Skin of body (tissue), 2 donors: ENCODE results near the gene DNM3. TPM values are rescaled to one million over a fixed set of nuclear protein-coding genes. Genes with fewer than 3 reads are reported as not detected.

ENCODE experiments used
- DNase-seq: peaks from one replicate; lab custom pipeline; 2025; lab: John Stamatoyannopoulos, UW
- total RNA-seq: library from RNA; depleted of rRNA; stranded (reverse); fragments of >200 nt; gene quantifications from one replicate; pipeline ENCODE4 v1.2.3, GENCODE V29; 2014

DNM3 gene
- total RNA-seq, 1 donor from 2014 or later, result 5.2 TPM

GRCh38 chr1:172168597-172168872 is 327.2 kb downstream of the DNM3 start:
- no peak for DNase-seq

GRCh38 chr1:172169836-172170235 is 328.5 kb downstream of the DNM3 start:
- DNase-seq, result no peak

GRCh38 chr1:172172352-172172831 is 331.1 kb downstream of the DNM3 start:
- DNase-seq, result no peak

- no peak for DNase-seq
Observed at GRCh38 chr1:172176206-172176605, 334.9 kb downstream of the DNM3 start.

- no peak for DNase-seq
Observed at GRCh38 chr1:172177849-172178248, 336.6 kb downstream of the DNM3 start.

GRCh38 chr1:172178886-172179285 is 337.6 kb downstream of the DNM3 start:
- no peak for DNase-seq

- DNase-seq, result no peak
Observed at GRCh38 chr1:172179918-172180317, 338.6 kb downstream of the DNM3 start.

- peak; percentile 85 for DNase-seq
Observed at GRCh38 chr1:172180501-172181285, 339.4 kb downstream of the DNM3 start.

- peak; percentile 68 for DNase-seq
Observed at GRCh38 chr1:172184506-172185191, 343.4 kb downstream of the DNM3 start.

GRCh38 chr1:172185211-172185610 is 343.9 kb downstream of the DNM3 start:
- peak; percentile 90 for DNase-seq

GRCh38 chr1:172185996-172186395 is 344.7 kb downstream of the DNM3 start:
- DNase-seq, result no peak

GRCh38 chr1:172201572-172201971 is 360.3 kb downstream of the DNM3 start:
- DNase-seq, result no peak

- DNase-seq, result no peak
Observed at GRCh38 chr1:172203135-172203823, 362.0 kb downstream of the DNM3 start.

- DNase-seq, result no peak
Observed at GRCh38 chr1:172203902-172204301, 362.6 kb downstream of the DNM3 start.

GRCh38 chr1:172206256-172206655 is 365.0 kb downstream of the DNM3 start:
- no peak for DNase-seq

GRCh38 chr1:172208635-172209034 is 367.3 kb downstream of the DNM3 start:
- no peak for DNase-seq

- DNase-seq, result peak; percentile 19
Observed at GRCh38 chr1:172211221-172211620, 369.9 kb downstream of the DNM3 start.

- DNase-seq, result no peak
Observed at GRCh38 chr1:172212124-172212523, 370.8 kb downstream of the DNM3 start.

- no peak for DNase-seq
Observed at GRCh38 chr1:172215006-172215405, 373.7 kb downstream of the DNM3 start.

GRCh38 chr1:172219966-172220365 is 378.7 kb downstream of the DNM3 start:
- DNase-seq, result no peak

- DNase-seq, result no peak
Observed at GRCh38 chr1:172220376-172220775, 379.1 kb downstream of the DNM3 start.

GRCh38 chr1:172221436-172221835 is 380.1 kb downstream of the DNM3 start:
- no peak for DNase-seq
